SK-N-SH treated with all-trans-retinoic acid at 6 μM for 48 hours (cell line): ENCODE results near the gene NPC1.

Experiments used
- ARNTL ChIP-seq: fragments of 450-650 bp; formaldehyde crosslinking; IDR thresholded peaks from 2 replicates; pipeline ENCODE4 v1.5.0; 2020; ENCODE audit warnings: low read depth, mild to moderate bottlenecking, moderate library complexity, borderline replicate concordance
- BACH2 ChIP-seq: fragments of 250-450 bp; sonication (Bioruptor Pico); IDR thresholded peaks from 2 replicates; pipeline ENCODE4 v1.9.0; 2021; ENCODE audit warnings: mild to moderate bottlenecking, borderline replicate concordance
- GLIS3 ChIP-seq: fragments of 250-450 bp; sonication (Bioruptor Pico); IDR thresholded peaks from 2 replicates; pipeline ENCODE4 v1.5.0; 2020; ENCODE audit warnings: mild to moderate bottlenecking, moderate library complexity
- TCF4 ChIP-seq: fragments of 250-450 bp; sonication (Bioruptor Pico); IDR thresholded peaks from 2 replicates; pipeline ENCODE4 v1.8.0; 2021; ENCODE audit warnings: mild to moderate bottlenecking, moderate library complexity, borderline replicate concordance
- ZFP30 ChIP-seq: fragments of 450-650 bp; formaldehyde crosslinking; IDR thresholded peaks from 2 replicates; pipeline ENCODE4 v1.5.0; 2022; ENCODE audit warnings: mild to moderate bottlenecking, moderate library complexity

GRCh38 chr18:23623040-23623439 lies 36.7 kb upstream of the NPC1 start:
- peak; percentile 100 for TF ChIP-seq TCF4 (CRISPR knock-in tag)
- no peak for TF ChIP-seq BACH2 (CRISPR knock-in tag)
- no peak for TF ChIP-seq GLIS3
- TF ChIP-seq ZFP30 (CRISPR knock-in tag): no peak
- no peak for TF ChIP-seq ARNTL
